Ishikawa (cell line): ENCODE results near the gene KRTCAP2.

Source experiments
- CREB1 ChIP-seq: IDR thresholded peaks from 2 replicates; pipeline ENCODE4 v1.6.1; 2012; ENCODE audit warnings: low read depth
- FOXM1 ChIP-seq: IDR thresholded peaks from 2 replicates; pipeline ENCODE4 v1.6.1; 2012; ENCODE audit warnings: low read depth, borderline replicate concordance
- MAX ChIP-seq: IDR thresholded peaks from 2 replicates; pipeline ENCODE4 v1.6.1; 2012
- RAD21 ChIP-seq: IDR thresholded peaks from 2 replicates; pipeline ENCODE4 v1.6.1; 2012; ENCODE audit warnings: low read depth
- TAF1 ChIP-seq: IDR thresholded peaks from 2 replicates; pipeline ENCODE4 v1.6.1; 2012; ENCODE audit warnings: low read depth, mild to moderate bottlenecking
- TEAD4 ChIP-seq: IDR thresholded peaks from 2 replicates; pipeline ENCODE4 v1.6.1; 2012
- USF1 ChIP-seq: IDR thresholded peaks from 2 replicates; pipeline ENCODE4 v1.6.1; 2012
- YY1 ChIP-seq: IDR thresholded peaks from 2 replicates; pipeline ENCODE4 v1.6.1; 2012; ENCODE audit warnings: low read depth

GRCh38 chr1:155186794-155187455, 13.8 kb upstream of the KRTCAP2 start:
- TF ChIP-seq TEAD4 (no peak), RAD21 (no peak), USF1 (no peak), CREB1 (no peak), TAF1 (no peak), MAX (no peak), FOXM1 (no peak), YY1 (no peak)
